ENCODE results near the gene SCARF2. TPM values are rescaled to one million over a fixed set of nuclear protein-coding genes. Genes with fewer than 3 reads are reported as not detected.

SCARF2 gene
- total and polyA plus RNA-seq, 4 donors: 0.15 to 2.0 (median 1.7) TPM

GRCh38 chr22:20435436-20436306, 2.0 kb downstream of the SCARF2 start:
- Histone ChIP-seq H3K4me3 (ENCODE audit: low read depth in 1 of 3, low read length in 3 of 3) (peak overlapping the region in 1 of 3 donors; percentile 51), H3K9ac (ENCODE audit: low read depth in 1 of 2, low read length in 2 of 2) (no peak overlapping the region), H3K27ac (ENCODE audit: low read depth in 1 of 2, low read length in 2 of 2) (no peak overlapping the region), H3K9me3 (ENCODE audit: control insufficient read depth in 4 of 4, low read length in 3 of 4) (no peaks in the 10 kb centered on the region), H3K4me1 (ENCODE audit: control insufficient read depth in 4 of 4, insufficient read depth in 4 of 4, low read length in 3 of 4) (peaks cover 6 to 32% (median 19%) of the 10 kb centered on the region in 4 donors), H3K36me3 (ENCODE audit: control insufficient read depth in 4 of 4, insufficient read depth in 3 of 4, low read depth in 1 of 4, low read length in 3 of 4) (no peaks in the 10 kb centered on the region), H3K27me3 (ENCODE audit: control insufficient read depth in 4 of 4, insufficient read depth in 4 of 4, low read length in 3 of 4) (no peaks in the 10 kb centered on the region)
- no peak for TF ChIP-seq NR2F2 (IDR thresholded peaks at IDR 0.05)
- TF ChIP-seq ATF3 (IDR thresholded peaks at IDR 0.05): no peak
- no peak for TF ChIP-seq MAX (IDR thresholded peaks at IDR 0.05)
- TF ChIP-seq FOXA2 (IDR thresholded peaks at IDR 0.05): no peak
- TF ChIP-seq SP1 (IDR thresholded peaks at IDR 0.05): no peak
- TF ChIP-seq YY1 (IDR thresholded peaks at IDR 0.05): no peak
- TF ChIP-seq HNF4A (conservative IDR thresholded peaks at IDR 0.05): no peak
- no peak for TF ChIP-seq RXRA (IDR thresholded peaks at IDR 0.05)
- TF ChIP-seq CTCF (IDR thresholded peaks at IDR 0.05; ENCODE audit: low read depth, low read length, missing input control): no peak
- no peak for TF ChIP-seq RAD21 (IDR thresholded peaks at IDR 0.05)
- no peak for TF ChIP-seq HNF4G (IDR thresholded peaks at IDR 0.05)
- TF ChIP-seq EGR1 (IDR thresholded peaks at IDR 0.05; ENCODE audit: low read depth in 2 of 2): no peak
- TF ChIP-seq TAF1 (conservative IDR thresholded peaks at IDR 0.05): no peak
- no peak for TF ChIP-seq JUND (IDR thresholded peaks at IDR 0.05)
- TF ChIP-seq GABPA (IDR thresholded peaks at IDR 0.05 in 1 of 2, conservative IDR thresholded peaks at IDR 0.05 in 1 of 2): no peak
- no peak for TF ChIP-seq FOXA1 (IDR thresholded peaks at IDR 0.05)
- no peak for DNase-seq (ENCODE audit: low spot score)
- WGBS: 70% methylated on average over 11 of the region's 11 CpGs

GRCh38 chr22:20434773-20435172, 2.9 kb downstream of the SCARF2 start:
- H3K4me1 ChIP-seq (ENCODE audit: control insufficient read depth in 4 of 4, insufficient read depth in 4 of 4, low read length in 3 of 4): peaks cover 9 to 41% (median 26%) of the 10 kb centered on the region in 4 donors
- peaks cover 0 to 3% (median 2%) of the 10 kb centered on the region in 4 donors for H3K27me3 ChIP-seq (ENCODE audit: control insufficient read depth in 4 of 4, insufficient read depth in 4 of 4, low read length in 3 of 4)
- no peak for DNase-seq (ENCODE audit: low spot score)
- no peak overlapping the region for H3K9ac ChIP-seq (ENCODE audit: low read depth in 1 of 2, low read length in 2 of 2)
- H3K9me3 ChIP-seq (ENCODE audit: control insufficient read depth in 4 of 4, low read length in 3 of 4): no peaks in the 10 kb centered on the region
- no peak for TF ChIP-seq RAD21 (IDR thresholded peaks at IDR 0.05)
- TF ChIP-seq YY1 (IDR thresholded peaks at IDR 0.05): no peak
- TF ChIP-seq RXRA (IDR thresholded peaks at IDR 0.05): no peak
- TF ChIP-seq FOXA1 (IDR thresholded peaks at IDR 0.05): no peak
- TF ChIP-seq HNF4A (conservative IDR thresholded peaks at IDR 0.05): no peak
- no peak for TF ChIP-seq ZBTB33 (IDR thresholded peaks at IDR 0.05)
- no peak overlapping the region for H3K4me3 ChIP-seq (ENCODE audit: low read depth in 1 of 3, low read length in 3 of 3)
- H3K36me3 ChIP-seq (ENCODE audit: control insufficient read depth in 4 of 4, insufficient read depth in 3 of 4, low read depth in 1 of 4, low read length in 3 of 4): no peaks in the 10 kb centered on the region
- no peak overlapping the region for H3K27ac ChIP-seq (ENCODE audit: low read depth in 1 of 2, low read length in 2 of 2)
- WGBS: 95% methylated on average over 3 of the region's 3 CpGs
